ENCODE data around the gene RFTN1. TPM values are rescaled to one million over a fixed set of nuclear protein-coding genes. Genes with fewer than 3 reads are reported as not detected.

Gene RFTN1
- total RNA-seq, 1 experiment from 2014 or later = 2.2 TPM

DNA sequence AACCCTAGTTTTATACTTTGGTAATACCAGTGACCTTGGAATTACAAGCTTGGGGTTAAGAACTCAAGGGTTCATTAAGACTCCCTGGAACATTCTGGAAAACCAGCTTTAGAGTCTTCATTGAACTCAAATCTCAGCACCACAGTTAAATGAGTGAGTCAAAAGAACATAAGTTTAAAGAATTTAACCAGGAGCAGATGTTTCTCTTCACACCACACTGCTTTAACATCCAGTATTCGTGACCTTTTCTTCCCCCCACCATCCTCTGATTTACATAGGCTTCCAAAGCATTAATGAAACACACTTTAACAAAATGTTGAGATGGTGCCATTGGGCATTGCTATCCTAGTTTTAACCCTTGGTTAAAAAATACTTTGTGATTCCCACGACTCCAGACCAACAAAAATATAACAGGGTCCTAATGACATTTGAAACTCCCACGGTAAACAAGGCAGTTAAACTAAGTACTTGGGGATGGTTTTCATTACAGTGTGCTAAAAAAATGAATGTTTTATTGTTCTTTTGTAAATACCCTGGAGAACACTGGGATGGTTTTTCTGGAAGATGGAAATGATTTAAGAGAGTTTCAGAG lies 124.6 kb downstream of the RFTN1 start:
- Histone ChIP-seq H3K9me3 (ENCODE audit: control insufficient read depth, low read depth, low read length) (no peaks in the 10 kb centered on the region), H3K4me1 (ENCODE audit: insufficient read depth, low read length) (no peaks in the 10 kb centered on the region), H3K23ac (ENCODE audit: insufficient read length, low read depth, low read length) (no peak overlapping the region), H4K5ac (ENCODE audit: insufficient read length, low read depth, low read length) (no peak overlapping the region), H3T11ph (ENCODE audit: low read length) (no peak overlapping the region), H2BK15ac (ENCODE audit: low read depth, low read length) (no peak overlapping the region), H3K4me2 (ENCODE audit: insufficient read depth, insufficient read length, low read length) (no peak overlapping the region), H3K23me2 (ENCODE audit: insufficient read length, low read depth, low read length, poor library complexity, severe bottlenecking) (no peaks in the 10 kb centered on the region), H3K14ac (ENCODE audit: insufficient read depth, low read length) (no peak overlapping the region), H3K27me3 (ENCODE audit: insufficient read depth, low read length) (no peaks in the 10 kb centered on the region; the same call in 1 of the 2 replicates), H4K91ac (ENCODE audit: insufficient read length, low read depth, low read length) (no peak overlapping the region), H2AFZ (ENCODE audit: low read length) (no peak overlapping the region), H2BK120ac (ENCODE audit: low read depth, low read length, poor library complexity, severe bottlenecking) (no peak overlapping the region), H3K9ac (ENCODE audit: extremely low read depth, insufficient read length, low read length) (no peak overlapping the region), H3K18ac (ENCODE audit: insufficient read length, low read depth, low read length) (no peak overlapping the region), H2BK12ac (ENCODE audit: insufficient read length, low read depth, low read length) (no peak overlapping the region), H3K79me2 (ENCODE audit: insufficient read depth, low read length) (no peaks in the 10 kb centered on the region), H3K4ac (ENCODE audit: low read depth, low read length) (no peak overlapping the region), H2BK20ac (ENCODE audit: low read depth, low read length, poor library complexity, severe bottlenecking) (no peak overlapping the region), H3K79me1 (ENCODE audit: insufficient read depth, low read depth, low read length, poor library complexity, severe bottlenecking) (no peaks in the 10 kb centered on the region), H3K56ac (ENCODE audit: insufficient read length, low read depth, low read length) (no peak overlapping the region), H2BK5ac (ENCODE audit: insufficient read length, low read length) (no peak overlapping the region), H4K8ac (replicated peaks; ENCODE audit: insufficient read length, low read depth, low read length) (no peak overlapping the region), H2AK5ac (ENCODE audit: insufficient read length, low read length) (no peak overlapping the region), H3K27ac (ENCODE audit: insufficient read length, low read depth, low read length) (no peak overlapping the region), H4K20me1 (ENCODE audit: control insufficient read depth, insufficient read depth, insufficient read length) (no peaks in the 10 kb centered on the region)
- Mint-ChIP-seq H3K4me3 (no peak overlapping the region), H3K27ac (no peak overlapping the region), H3K36me3 (ENCODE audit: insufficient read depth in 1 of 3, low read depth in 3 of 3) (no peaks in the 10 kb centered on the region), H3K27me3 (ENCODE audit: low read depth) (peaks cover 2% of the 10 kb centered on the region; the same call in 1 of the 2 replicates), H3K9me3 (no peaks in the 10 kb centered on the region), H3K4me1 (peaks cover 3 to 7% of the 10 kb centered on the region in 2 experiments)
- TF ChIP-seq, protein P1, sequence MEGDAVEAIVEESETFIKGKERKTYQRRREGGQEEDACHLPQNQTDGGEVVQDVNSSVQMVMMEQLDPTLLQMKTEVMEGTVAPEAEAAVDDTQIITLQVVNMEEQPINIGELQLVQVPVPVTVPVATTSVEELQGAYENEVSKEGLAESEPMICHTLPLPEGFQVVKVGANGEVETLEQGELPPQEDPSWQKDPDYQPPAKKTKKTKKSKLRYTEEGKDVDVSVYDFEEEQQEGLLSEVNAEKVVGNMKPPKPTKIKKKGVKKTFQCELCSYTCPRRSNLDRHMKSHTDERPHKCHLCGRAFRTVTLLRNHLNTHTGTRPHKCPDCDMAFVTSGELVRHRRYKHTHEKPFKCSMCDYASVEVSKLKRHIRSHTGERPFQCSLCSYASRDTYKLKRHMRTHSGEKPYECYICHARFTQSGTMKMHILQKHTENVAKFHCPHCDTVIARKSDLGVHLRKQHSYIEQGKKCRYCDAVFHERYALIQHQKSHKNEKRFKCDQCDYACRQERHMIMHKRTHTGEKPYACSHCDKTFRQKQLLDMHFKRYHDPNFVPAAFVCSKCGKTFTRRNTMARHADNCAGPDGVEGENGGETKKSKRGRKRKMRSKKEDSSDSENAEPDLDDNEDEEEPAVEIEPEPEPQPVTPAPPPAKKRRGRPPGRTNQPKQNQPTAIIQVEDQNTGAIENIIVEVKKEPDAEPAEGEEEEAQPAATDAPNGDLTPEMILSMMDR (conservative IDR thresholded peaks at IDR 0.05) = no peak
- WGBS (ENCODE audit: extremely low coverage, insufficient read length, low lambda C conversion rate) = no CpG with 5 or more reads among the region's 3 CpGs
- no peak for DNase-seq
